ENCODE measurements around the gene ITK.
A peak's percentile ranks its signal among the peaks of the same experiment; 100 is the strongest.

The ITK gene

GRCh38 chr5:157148734-157149615 is 31.7 kb upstream of the ITK start:
- H3K4me3 ChIP-seq (ENCODE audit: insufficient read length, low read depth), result no peak overlapping the region
- H3K27me3 ChIP-seq (ENCODE audit: insufficient read depth, insufficient read length), result no peaks in the 10 kb centered on the region
- no peak overlapping the region for H3K9ac ChIP-seq (ENCODE audit: insufficient read length, low read depth)
- TF ChIP-seq ZNF274 (IDR thresholded peaks at IDR 0.05; ENCODE audit: low read depth, low read length), result no peak
- TF ChIP-seq YY1 (IDR thresholded peaks at IDR 0.05; ENCODE audit: insufficient read depth, insufficient read length), result no peak
- TF ChIP-seq SUZ12 (IDR thresholded peaks at IDR 0.05; ENCODE audit: extremely low read depth, insufficient read depth, insufficient read length), result no peak
- H3K9me3 ChIP-seq (ENCODE audit: insufficient read depth, low read length), result no peaks in the 10 kb centered on the region
- no peaks in the 10 kb centered on the region for H3K4me1 ChIP-seq (ENCODE audit: insufficient read depth, insufficient read length)
- peak; percentile 51 for DNase-seq (ENCODE audit: low read depth, low spot score)
- no peaks in the 10 kb centered on the region for H3K36me3 ChIP-seq (ENCODE audit: insufficient read depth, insufficient read length, low read length)

- no peaks in the 10 kb centered on the region for H3K36me3 ChIP-seq (ENCODE audit: insufficient read depth, insufficient read length, low read length)
- DNase-seq (ENCODE audit: low read depth, low spot score), result no peak
- no peak overlapping the region for H3K9ac ChIP-seq (ENCODE audit: insufficient read length, low read depth)
- no peak for TF ChIP-seq YY1 (IDR thresholded peaks at IDR 0.05; ENCODE audit: insufficient read depth, insufficient read length)
- no peak for TF ChIP-seq SUZ12 (IDR thresholded peaks at IDR 0.05; ENCODE audit: extremely low read depth, insufficient read depth, insufficient read length)
- no peak for TF ChIP-seq ZNF274 (IDR thresholded peaks at IDR 0.05; ENCODE audit: low read depth, low read length)
- H3K9me3 ChIP-seq (ENCODE audit: insufficient read depth, low read length), result no peaks in the 10 kb centered on the region
- no peak overlapping the region for H3K4me3 ChIP-seq (ENCODE audit: insufficient read length, low read depth)
- no peaks in the 10 kb centered on the region for H3K27me3 ChIP-seq (ENCODE audit: insufficient read depth, insufficient read length)
- no peaks in the 10 kb centered on the region for H3K4me1 ChIP-seq (ENCODE audit: insufficient read depth, insufficient read length)
Observed at GRCh38 chr5:157150995-157151394, 29.6 kb upstream of the ITK start.

- H3K4me1 ChIP-seq (ENCODE audit: insufficient read depth, insufficient read length), result no peaks in the 10 kb centered on the region
- H3K9me3 ChIP-seq (ENCODE audit: insufficient read depth, low read length), result no peaks in the 10 kb centered on the region
- H3K4me3 ChIP-seq (ENCODE audit: insufficient read length, low read depth), result no peak overlapping the region
- H3K9ac ChIP-seq (ENCODE audit: insufficient read length, low read depth), result no peak overlapping the region
- no peak for TF ChIP-seq SUZ12 (IDR thresholded peaks at IDR 0.05; ENCODE audit: extremely low read depth, insufficient read depth, insufficient read length)
- no peak for TF ChIP-seq YY1 (IDR thresholded peaks at IDR 0.05; ENCODE audit: insufficient read depth, insufficient read length)
- no peak for TF ChIP-seq ZNF274 (IDR thresholded peaks at IDR 0.05; ENCODE audit: low read depth, low read length)
- H3K27me3 ChIP-seq (ENCODE audit: insufficient read depth, insufficient read length), result no peaks in the 10 kb centered on the region
- DNase-seq (ENCODE audit: low read depth, low spot score), result no peak
- H3K36me3 ChIP-seq (ENCODE audit: insufficient read depth, insufficient read length, low read length), result no peaks in the 10 kb centered on the region
Observed at GRCh38 chr5:157155297-157155696, 25.3 kb upstream of the ITK start.

- Histone ChIP-seq H3K27me3 (ENCODE audit: insufficient read depth, insufficient read length) (no peaks in the 10 kb centered on the region), H3K9ac (ENCODE audit: insufficient read length, low read depth) (no peak overlapping the region), H3K9me3 (ENCODE audit: insufficient read depth, low read length) (no peaks in the 10 kb centered on the region), H3K36me3 (ENCODE audit: insufficient read depth, insufficient read length, low read length) (no peaks in the 10 kb centered on the region), H3K4me1 (ENCODE audit: insufficient read depth, insufficient read length) (no peaks in the 10 kb centered on the region), H3K4me3 (ENCODE audit: insufficient read length, low read depth) (no peak overlapping the region)
- no peak for DNase-seq (ENCODE audit: low read depth, low spot score)
- no peak for TF ChIP-seq ZNF274 (IDR thresholded peaks at IDR 0.05; ENCODE audit: low read depth, low read length)
- TF ChIP-seq YY1 (IDR thresholded peaks at IDR 0.05; ENCODE audit: insufficient read depth, insufficient read length), result no peak
Observed at GRCh38 chr5:157157293-157157891, 23.2 kb upstream of the ITK start.

GRCh38 chr5:157159209-157159751 is 21.4 kb upstream of the ITK start:
- no peaks in the 10 kb centered on the region for H3K4me1 ChIP-seq (ENCODE audit: insufficient read depth, insufficient read length)
- no peak overlapping the region for H3K9ac ChIP-seq (ENCODE audit: insufficient read length, low read depth)
- no peak overlapping the region for H3K4me3 ChIP-seq (ENCODE audit: insufficient read length, low read depth)
- H3K9me3 ChIP-seq (ENCODE audit: insufficient read depth, low read length), result no peaks in the 10 kb centered on the region
- DNase-seq (ENCODE audit: low read depth, low spot score), result no peak
- H3K27me3 ChIP-seq (ENCODE audit: insufficient read depth, insufficient read length), result no peaks in the 10 kb centered on the region
- no peak for TF ChIP-seq YY1 (IDR thresholded peaks at IDR 0.05; ENCODE audit: insufficient read depth, insufficient read length)
- no peak for TF ChIP-seq ZNF274 (IDR thresholded peaks at IDR 0.05; ENCODE audit: low read depth, low read length)
- TF ChIP-seq SUZ12 (IDR thresholded peaks at IDR 0.05; ENCODE audit: extremely low read depth, insufficient read depth, insufficient read length), result no peak
- no peaks in the 10 kb centered on the region for H3K36me3 ChIP-seq (ENCODE audit: insufficient read depth, insufficient read length, low read length)

GRCh38 chr5:157160001-157160400 is 20.6 kb upstream of the ITK start:
- DNase-seq (ENCODE audit: low read depth, low spot score), result no peak
- TF ChIP-seq SUZ12 (IDR thresholded peaks at IDR 0.05; ENCODE audit: extremely low read depth, insufficient read depth, insufficient read length) (no peak), ZNF274 (IDR thresholded peaks at IDR 0.05; ENCODE audit: low read depth, low read length) (no peak)
- H3K9ac ChIP-seq (ENCODE audit: insufficient read length, low read depth), result no peak overlapping the region
- no peaks in the 10 kb centered on the region for H3K9me3 ChIP-seq (ENCODE audit: insufficient read depth, low read length)
- no peaks in the 10 kb centered on the region for H3K27me3 ChIP-seq (ENCODE audit: insufficient read depth, insufficient read length)
- no peaks in the 10 kb centered on the region for H3K4me1 ChIP-seq (ENCODE audit: insufficient read depth, insufficient read length)
- H3K36me3 ChIP-seq (ENCODE audit: insufficient read depth, insufficient read length, low read length), result no peaks in the 10 kb centered on the region
- H3K4me3 ChIP-seq (ENCODE audit: insufficient read length, low read depth), result no peak overlapping the region

GRCh38 chr5:157161996-157162395 is 18.6 kb upstream of the ITK start:
- no peak overlapping the region for H3K9ac ChIP-seq (ENCODE audit: insufficient read length, low read depth)
- H3K9me3 ChIP-seq (ENCODE audit: insufficient read depth, low read length), result no peaks in the 10 kb centered on the region
- H3K27me3 ChIP-seq (ENCODE audit: insufficient read depth, insufficient read length), result no peaks in the 10 kb centered on the region
- TF ChIP-seq ZNF274 (IDR thresholded peaks at IDR 0.05; ENCODE audit: low read depth, low read length) (no peak), YY1 (IDR thresholded peaks at IDR 0.05; ENCODE audit: insufficient read depth, insufficient read length) (no peak), SUZ12 (IDR thresholded peaks at IDR 0.05; ENCODE audit: extremely low read depth, insufficient read depth, insufficient read length) (no peak)
- DNase-seq (ENCODE audit: low read depth, low spot score), result no peak
- no peaks in the 10 kb centered on the region for H3K36me3 ChIP-seq (ENCODE audit: insufficient read depth, insufficient read length, low read length)
- H3K4me1 ChIP-seq (ENCODE audit: insufficient read depth, insufficient read length), result no peaks in the 10 kb centered on the region
- no peak overlapping the region for H3K4me3 ChIP-seq (ENCODE audit: insufficient read length, low read depth)

Data from NT2/D1 (cell line).